HL-60 (cell line): Measurements from ENCODE around the gene NR3C2.

ENCODE experiments used
- GABPA ChIP-seq: IDR thresholded peaks from 2 replicates; pipeline ENCODE4 v1.6.1; 2012; ENCODE audit warnings: low read depth
- POLR2AphosphoS5 ChIP-seq: IDR thresholded peaks from 2 replicates; pipeline ENCODE4 v1.6.1; 2012; ENCODE audit warnings: low read depth
- SPI1 ChIP-seq: IDR thresholded peaks from 2 replicates; pipeline ENCODE4 v1.6.1; 2012; ENCODE audit warnings: low read depth, mild to moderate bottlenecking, borderline replicate concordance
- TF ChIP-seq, protein P1 (sequence below): IDR thresholded peaks from one replicate; pipeline ENCODE4 v1.5.1; 2011; ENCODE audit warnings: low read length, control low read depth, inconsistent platforms; ENCODE audit not compliant: insufficient read depth
- TF ChIP-seq, protein P2 (sequence below): IDR thresholded peaks from 2 replicates; pipeline ENCODE4 v1.6.1; 2012; ENCODE audit warnings: low read depth; ENCODE audit not compliant: insufficient replicate concordance

- TF ChIP-seq, protein P1, sequence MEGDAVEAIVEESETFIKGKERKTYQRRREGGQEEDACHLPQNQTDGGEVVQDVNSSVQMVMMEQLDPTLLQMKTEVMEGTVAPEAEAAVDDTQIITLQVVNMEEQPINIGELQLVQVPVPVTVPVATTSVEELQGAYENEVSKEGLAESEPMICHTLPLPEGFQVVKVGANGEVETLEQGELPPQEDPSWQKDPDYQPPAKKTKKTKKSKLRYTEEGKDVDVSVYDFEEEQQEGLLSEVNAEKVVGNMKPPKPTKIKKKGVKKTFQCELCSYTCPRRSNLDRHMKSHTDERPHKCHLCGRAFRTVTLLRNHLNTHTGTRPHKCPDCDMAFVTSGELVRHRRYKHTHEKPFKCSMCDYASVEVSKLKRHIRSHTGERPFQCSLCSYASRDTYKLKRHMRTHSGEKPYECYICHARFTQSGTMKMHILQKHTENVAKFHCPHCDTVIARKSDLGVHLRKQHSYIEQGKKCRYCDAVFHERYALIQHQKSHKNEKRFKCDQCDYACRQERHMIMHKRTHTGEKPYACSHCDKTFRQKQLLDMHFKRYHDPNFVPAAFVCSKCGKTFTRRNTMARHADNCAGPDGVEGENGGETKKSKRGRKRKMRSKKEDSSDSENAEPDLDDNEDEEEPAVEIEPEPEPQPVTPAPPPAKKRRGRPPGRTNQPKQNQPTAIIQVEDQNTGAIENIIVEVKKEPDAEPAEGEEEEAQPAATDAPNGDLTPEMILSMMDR = no peak
- TF ChIP-seq POLR2AphosphoS5 = no peak
- TF ChIP-seq GABPA = no peak
- TF ChIP-seq, protein P2, sequence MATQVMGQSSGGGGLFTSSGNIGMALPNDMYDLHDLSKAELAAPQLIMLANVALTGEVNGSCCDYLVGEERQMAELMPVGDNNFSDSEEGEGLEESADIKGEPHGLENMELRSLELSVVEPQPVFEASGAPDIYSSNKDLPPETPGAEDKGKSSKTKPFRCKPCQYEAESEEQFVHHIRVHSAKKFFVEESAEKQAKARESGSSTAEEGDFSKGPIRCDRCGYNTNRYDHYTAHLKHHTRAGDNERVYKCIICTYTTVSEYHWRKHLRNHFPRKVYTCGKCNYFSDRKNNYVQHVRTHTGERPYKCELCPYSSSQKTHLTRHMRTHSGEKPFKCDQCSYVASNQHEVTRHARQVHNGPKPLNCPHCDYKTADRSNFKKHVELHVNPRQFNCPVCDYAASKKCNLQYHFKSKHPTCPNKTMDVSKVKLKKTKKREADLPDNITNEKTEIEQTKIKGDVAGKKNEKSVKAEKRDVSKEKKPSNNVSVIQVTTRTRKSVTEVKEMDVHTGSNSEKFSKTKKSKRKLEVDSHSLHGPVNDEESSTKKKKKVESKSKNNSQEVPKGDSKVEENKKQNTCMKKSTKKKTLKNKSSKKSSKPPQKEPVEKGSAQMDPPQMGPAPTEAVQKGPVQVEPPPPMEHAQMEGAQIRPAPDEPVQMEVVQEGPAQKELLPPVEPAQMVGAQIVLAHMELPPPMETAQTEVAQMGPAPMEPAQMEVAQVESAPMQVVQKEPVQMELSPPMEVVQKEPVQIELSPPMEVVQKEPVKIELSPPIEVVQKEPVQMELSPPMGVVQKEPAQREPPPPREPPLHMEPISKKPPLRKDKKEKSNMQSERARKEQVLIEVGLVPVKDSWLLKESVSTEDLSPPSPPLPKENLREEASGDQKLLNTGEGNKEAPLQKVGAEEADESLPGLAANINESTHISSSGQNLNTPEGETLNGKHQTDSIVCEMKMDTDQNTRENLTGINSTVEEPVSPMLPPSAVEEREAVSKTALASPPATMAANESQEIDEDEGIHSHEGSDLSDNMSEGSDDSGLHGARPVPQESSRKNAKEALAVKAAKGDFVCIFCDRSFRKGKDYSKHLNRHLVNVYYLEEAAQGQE = no peak
- TF ChIP-seq SPI1 = no peak
These were observed 130.7 kb downstream of the NR3C2 start for GRCh38 chr4:148311526-148311925.
